GM18517 (cell line): ENCODE data around the gene CAPN8.

Experiments
- ATAC-seq: cut with Tn5 transposase; IDR thresholded peaks from one replicate; pipeline ENCODE4 v1.9.1; 2021; ENCODE audit warnings: mild to moderate bottlenecking, moderate library complexity; ENCODE audit not compliant: unreplicated experiment

The CAPN8 gene

GRCh38 chr1:223702735-223703667 lies 37.5 kb upstream of the CAPN8 start:
- no peak for ATAC-seq

GRCh38 chr1:223700942-223701637 lies 35.6 kb upstream of the CAPN8 start:
- ATAC-seq = no peak

- ATAC-seq = no peak
These were observed 35.0 kb upstream of the CAPN8 start for GRCh38 chr1:223700388-223700918.

GRCh38 chr1:223695941-223696340 lies 30.4 kb upstream of the CAPN8 start:
- no peak for ATAC-seq

- no peak for ATAC-seq
These were observed 29.6 kb upstream of the CAPN8 start for GRCh38 chr1:223695014-223695548.

GRCh38 chr1:223691121-223691520 lies 25.6 kb upstream of the CAPN8 start:
- ATAC-seq = no peak

- no peak for ATAC-seq
These were observed 18.9 kb upstream of the CAPN8 start for GRCh38 chr1:223684488-223684792.

- no peak for ATAC-seq
These were observed 18.3 kb upstream of the CAPN8 start for GRCh38 chr1:223683586-223684487.

GRCh38 chr1:223682502-223682901 lies 17.0 kb upstream of the CAPN8 start:
- ATAC-seq = no peak

GRCh38 chr1:223680188-223680587 lies 14.7 kb upstream of the CAPN8 start:
- ATAC-seq = no peak

GRCh38 chr1:223678841-223679240 lies 13.3 kb upstream of the CAPN8 start:
- no peak for ATAC-seq

GRCh38 chr1:223674119-223674890 lies 8.8 kb upstream of the CAPN8 start:
- ATAC-seq = no peak

- ATAC-seq = no peak
These were observed 5.1 kb upstream of the CAPN8 start for GRCh38 chr1:223670458-223671159.

GRCh38 chr1:223669003-223669795 lies 3.7 kb upstream of the CAPN8 start:
- no peak for ATAC-seq

GRCh38 chr1:223667484-223668182 lies 2.1 kb upstream of the CAPN8 start:
- ATAC-seq = no peak

- ATAC-seq = no peak
These were observed 1.4 kb downstream of the CAPN8 start for GRCh38 chr1:223664106-223664505.

GRCh38 chr1:223662943-223663342 lies 2.6 kb downstream of the CAPN8 start:
- ATAC-seq = no peak

- ATAC-seq = no peak
These were observed 5.8 kb downstream of the CAPN8 start for GRCh38 chr1:223659711-223660110.
